ENCODE measurements around the gene ANP32E.

Gene ANP32E

DNA sequence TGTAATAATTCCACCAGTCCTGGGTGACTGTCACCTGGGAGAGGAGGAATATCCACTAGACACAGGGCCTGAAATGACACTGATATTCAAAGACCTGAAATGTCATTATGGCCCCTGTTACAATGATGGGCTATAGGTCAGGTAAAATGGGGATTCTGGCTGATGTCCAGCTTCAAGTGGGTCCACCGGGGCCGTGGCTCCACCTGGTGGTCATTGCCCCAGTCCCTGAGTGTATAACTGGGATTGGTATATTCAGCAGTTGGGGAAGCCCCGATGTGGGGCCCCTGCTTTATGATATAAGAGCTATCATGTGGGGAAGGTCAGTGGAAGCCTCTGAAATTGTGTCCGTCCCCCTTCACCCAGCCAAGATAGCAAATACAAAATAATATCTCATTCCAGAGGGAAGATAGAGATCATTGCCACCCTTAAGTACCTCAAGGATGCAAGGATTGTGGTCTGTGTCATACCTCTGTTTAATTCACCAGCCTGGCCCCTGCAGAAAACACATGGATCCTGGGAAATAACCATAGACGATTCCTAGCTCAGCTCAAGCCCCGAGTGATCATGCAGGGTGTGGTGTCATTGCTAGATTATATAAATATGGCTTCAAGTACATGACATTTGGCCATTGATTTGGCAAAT, 66.8 kb downstream of the ANP32E start:
- TF ChIP-seq CTCF (conservative IDR thresholded peaks at IDR 0.05; ENCODE audit: control insufficient read depth, insufficient read depth, low read depth, low read length) = peak; percentile 86
- peak; percentile 67 for DNase-seq (ENCODE audit: low read depth)
- H3K4me3 ChIP-seq (ENCODE audit: control insufficient read depth, low read depth, low read length) = no peak overlapping the region
